Body of pancreas (tissue), 4 donors: ENCODE data around the gene ATP2B2. TPM values are rescaled to one million over a fixed set of nuclear protein-coding genes. Genes with fewer than 3 reads are reported as not detected.

Source experiments
- ATAC-seq: fragments of 150-250 bp; one replicate; pipeline ENCODE4 v1.9.1; 2016
- DNase-seq, 4 donors: peaks; one replicate each; pipeline ENCODE4 v3.0.0-alpha.2; 2019
- H3K27ac ChIP-seq, 4 donors: fragments of 200-600 bp; sonication (generic); 1 replicate in 3 of 4; 2 replicates in 1 of 4; pipeline versions ENCODE4 v1.5.1 to v1.6.1; 2016 to 2019; ENCODE audit warnings: mild to moderate bottlenecking in 1 of 4, mixed read lengths in 1 of 4, moderate library complexity in 1 of 4
- H3K27me3 ChIP-seq, 2 donors: fragments of 200-600 bp; sonication (generic); one replicate each; pipeline ENCODE4 v1.6.0; 2016; ENCODE audit warnings: mild to moderate bottlenecking in 1 of 2
- H3K36me3 ChIP-seq, 2 donors: fragments of 200-600 bp; sonication (generic); replicated peaks in 1 of 2; 2 replicates each; pipeline ENCODE4 v1.5.1; 2016; ENCODE audit warnings: low read depth in 2 of 2; ENCODE audit not compliant: insufficient read depth in 1 of 2
- H3K4me1 ChIP-seq: fragments of 200-600 bp; sonication (generic); one replicate; pipeline ENCODE4 v1.6.0; 2016
- H3K4me3 ChIP-seq, 2 donors: fragments of 200-600 bp; sonication (generic); 1 replicate in 1 of 2; 2 replicates in 1 of 2; pipeline ENCODE4 v1.5.1; 2016 to 2019
- H3K9me3 ChIP-seq, 3 donors: fragments of 200-600 bp; sonication (generic); 1 replicate in 2 of 3; 2 replicates in 1 of 3; pipeline ENCODE4 v1.5.1; 2016
- POLR2A ChIP-seq, 3 donors: fragments of 450-650 bp; IDR thresholded peaks; one replicate each; pipeline ENCODE4 v1.6.1; 2016; ENCODE audit warnings: antibody characterized with exemption in 3 of 3, mild to moderate bottlenecking in 2 of 3
- WGBS, 2 donors: methylation state at CpG; one replicate each; pipeline ENCODE4 v1.1.5; 2017; 5-methylcytosine and 5-hydroxymethylcytosine counted together
- intact Hi-C: fragments of 100-400 bp; cut with DNase I; formaldehyde crosslinking; loops from one replicate; pipeline ENCODE4 v1.15.1; 2023
- total RNA-seq, 2 donors: library from RNA; depleted of rRNA; stranded (reverse); fragments of >200 nt; gene quantifications; one replicate each; pipeline ENCODE4 v1.1.0, GENCODE V29; 2016
- TF ChIP-seq, protein P1 (sequence below), 7 experiments: fragments of 450-650 bp in 4 of 7; fragments of 200-600 bp in 3 of 7; sonication (generic) in 3 of 7; IDR thresholded peaks; one replicate each; pipeline ENCODE4 v1.5.1; 2016 to 2019; ENCODE audit warnings: antibody characterized with exemption in 7 of 7

The ATP2B2 gene
- under 1 TPM in 1 of 2 donors, not detected in 1; 0.52 TPM for total RNA-seq

DNA sequence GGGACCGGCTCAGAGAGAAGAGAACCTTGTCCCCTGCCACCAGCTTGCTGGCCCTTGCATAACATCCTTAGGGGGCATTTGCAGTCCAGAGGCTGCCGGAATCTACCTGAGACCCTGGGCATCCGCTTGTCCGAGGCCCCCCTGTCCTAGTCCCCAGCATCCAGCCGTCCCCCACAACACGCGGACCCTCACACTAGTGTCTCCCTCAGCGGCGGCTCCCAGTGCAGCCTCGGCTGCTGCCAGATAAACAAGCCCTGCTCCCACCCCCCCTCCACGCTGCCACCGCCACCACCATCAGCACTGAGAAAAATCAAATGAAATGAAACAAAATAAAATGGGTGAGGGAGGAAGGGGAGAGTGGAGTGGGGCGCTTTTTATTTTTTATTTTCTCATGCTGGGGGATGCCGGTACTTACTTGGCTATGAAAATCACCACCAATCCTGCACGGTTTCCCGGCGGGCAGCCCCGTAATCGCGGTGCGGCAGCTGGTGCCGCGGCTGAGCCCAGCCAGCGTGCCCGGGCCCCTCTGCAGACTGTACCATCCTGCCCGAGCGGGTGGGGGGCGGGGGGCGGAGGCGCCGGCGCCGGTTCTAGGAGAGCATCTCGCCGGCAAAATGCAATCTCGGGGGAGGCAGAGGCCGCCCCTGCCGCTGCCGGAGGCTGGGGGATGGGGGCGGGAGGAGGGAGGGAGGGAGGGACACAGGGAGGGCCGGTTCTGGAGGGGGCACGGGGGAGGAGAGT, at the start of gene ATP2B2:
TSS of gene ATP2B2 (minus strand) at position 537 of the 741 bp plus-strand sequence. CDS start 56,043 bp downstream, outside the sequence.
- WGBS, 2 donors = 1 to 5% methylated on average over 13 to 27 of the region's 42 CpGs
- intact Hi-C loops = no loop called here
- Histone ChIP-seq H3K27ac (no peak within 1 kb of the TSS), H3K4me3 (no peak within 1 kb of the TSS), H3K27me3 (peaks cover 0 to 10% of the 10 kb centered on the region in 2 donors), H3K36me3 (no peaks in the 10 kb centered on the region), H3K9me3 (no peaks in the 10 kb centered on the region), H3K4me1 (peaks cover 20% of the 10 kb centered on the region)
- no peak for TF ChIP-seq POLR2A (IDR thresholded peaks at IDR 0.05)
- TF ChIP-seq, protein P1, sequence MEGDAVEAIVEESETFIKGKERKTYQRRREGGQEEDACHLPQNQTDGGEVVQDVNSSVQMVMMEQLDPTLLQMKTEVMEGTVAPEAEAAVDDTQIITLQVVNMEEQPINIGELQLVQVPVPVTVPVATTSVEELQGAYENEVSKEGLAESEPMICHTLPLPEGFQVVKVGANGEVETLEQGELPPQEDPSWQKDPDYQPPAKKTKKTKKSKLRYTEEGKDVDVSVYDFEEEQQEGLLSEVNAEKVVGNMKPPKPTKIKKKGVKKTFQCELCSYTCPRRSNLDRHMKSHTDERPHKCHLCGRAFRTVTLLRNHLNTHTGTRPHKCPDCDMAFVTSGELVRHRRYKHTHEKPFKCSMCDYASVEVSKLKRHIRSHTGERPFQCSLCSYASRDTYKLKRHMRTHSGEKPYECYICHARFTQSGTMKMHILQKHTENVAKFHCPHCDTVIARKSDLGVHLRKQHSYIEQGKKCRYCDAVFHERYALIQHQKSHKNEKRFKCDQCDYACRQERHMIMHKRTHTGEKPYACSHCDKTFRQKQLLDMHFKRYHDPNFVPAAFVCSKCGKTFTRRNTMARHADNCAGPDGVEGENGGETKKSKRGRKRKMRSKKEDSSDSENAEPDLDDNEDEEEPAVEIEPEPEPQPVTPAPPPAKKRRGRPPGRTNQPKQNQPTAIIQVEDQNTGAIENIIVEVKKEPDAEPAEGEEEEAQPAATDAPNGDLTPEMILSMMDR (IDR thresholded peaks at IDR 0.05) = no peak
- DNase-seq = no peak
- ATAC-seq = no peak

DNA sequence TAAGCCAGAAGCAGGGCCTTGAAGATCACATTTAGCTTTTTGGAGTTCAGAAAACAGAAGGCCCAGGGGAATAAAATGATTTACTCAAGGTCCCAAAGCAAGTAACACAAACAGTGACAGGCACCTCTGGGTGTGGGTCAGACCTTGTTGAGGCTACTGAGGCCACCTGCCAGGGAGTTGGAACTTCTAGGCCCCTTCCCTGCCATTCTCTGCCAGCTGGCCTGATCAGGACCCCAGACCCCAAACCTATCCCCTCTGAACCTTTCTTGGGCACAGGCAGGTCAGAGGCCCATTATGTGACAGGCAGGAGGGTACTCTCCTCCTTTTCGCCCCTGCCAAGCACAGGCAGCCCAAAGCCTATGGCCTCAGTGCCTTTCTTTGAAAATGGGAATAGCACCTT, 49.4 kb upstream of the ATP2B2 start:
- no peak for ATAC-seq
- no peak for DNase-seq
- intact Hi-C loops = no loop called here
- Histone ChIP-seq H3K27ac (no peak overlapping the region), H3K4me1 (no peaks in the 10 kb centered on the region), H3K27me3 (no peaks in the 10 kb centered on the region), H3K9me3 (no peaks in the 10 kb centered on the region), H3K36me3 (no peaks in the 10 kb centered on the region), H3K4me3 (no peak overlapping the region)
- 92% methylated on average over 1 of the region's 1 CpG; no CpG with 5 or more reads in 1 of the 2 donors for WGBS, 2 donors
- TF ChIP-seq, protein P1 (IDR thresholded peaks at IDR 0.05) = no peak
- no peak for TF ChIP-seq POLR2A (IDR thresholded peaks at IDR 0.05)

DNA sequence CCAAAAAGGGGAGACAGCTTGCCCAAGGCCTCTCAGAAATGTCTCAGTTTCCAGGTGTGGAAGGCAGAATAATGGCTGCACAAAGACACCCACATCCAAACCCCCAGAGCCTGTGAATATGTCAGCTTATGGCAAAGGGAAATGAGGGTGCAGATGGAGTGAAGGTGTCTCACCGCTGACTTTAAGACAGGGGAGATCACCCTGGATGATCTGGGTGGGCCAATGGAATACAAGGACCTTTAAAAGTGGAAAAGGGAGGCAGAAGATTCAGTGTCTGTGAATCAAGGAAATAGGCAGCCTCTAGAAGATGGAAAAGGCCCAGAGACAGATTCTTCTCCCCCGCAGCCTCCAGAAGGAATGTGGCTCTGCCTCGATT, 48.8 kb upstream of the ATP2B2 start:
- H3K4me1 ChIP-seq = no peaks in the 10 kb centered on the region
- no peaks in the 10 kb centered on the region for H3K36me3 ChIP-seq
- H3K9me3 ChIP-seq = no peaks in the 10 kb centered on the region
- intact Hi-C loops = no loop called here
- WGBS, 2 donors = 82 to 90% methylated on average over 3 of the region's 3 CpGs
- TF ChIP-seq POLR2A (IDR thresholded peaks at IDR 0.05) = no peak
- TF ChIP-seq, protein P1 (IDR thresholded peaks at IDR 0.05) = no peak
- DNase-seq (no peak), ATAC-seq (no peak)
- H3K27me3 ChIP-seq = no peaks in the 10 kb centered on the region
- no peak overlapping the region for H3K27ac ChIP-seq
- H3K4me3 ChIP-seq = no peak overlapping the region

GRCh38 chr3:10553591-10554235, 48.3 kb upstream of the ATP2B2 start:
- WGBS, 2 donors = 31 to 33% methylated on average over 9 of the region's 9 CpGs
- TF ChIP-seq, protein P1 (IDR thresholded peaks at IDR 0.05) = no peak
- no peak for TF ChIP-seq POLR2A (IDR thresholded peaks at IDR 0.05)
- no peaks in the 10 kb centered on the region for H3K27me3 ChIP-seq
- DNase-seq = no peak
- H3K9me3 ChIP-seq = no peaks in the 10 kb centered on the region
- H3K27ac ChIP-seq = no peak overlapping the region
- intact Hi-C loops = no loop called here
- H3K36me3 ChIP-seq = no peaks in the 10 kb centered on the region
- ATAC-seq = no peak
- H3K4me3 ChIP-seq = no peak overlapping the region
- no peaks in the 10 kb centered on the region for H3K4me1 ChIP-seq
